IPS DF 19.7 (cell line): ENCODE results near the gene DNAJB13.

Source experiments
- DNase-seq: peaks from one replicate; pipeline ENCODE4 v3.0.0-alpha.2; 2013; ENCODE audit warnings: low read depth, low spot score

DNAJB13 gene

DNA sequence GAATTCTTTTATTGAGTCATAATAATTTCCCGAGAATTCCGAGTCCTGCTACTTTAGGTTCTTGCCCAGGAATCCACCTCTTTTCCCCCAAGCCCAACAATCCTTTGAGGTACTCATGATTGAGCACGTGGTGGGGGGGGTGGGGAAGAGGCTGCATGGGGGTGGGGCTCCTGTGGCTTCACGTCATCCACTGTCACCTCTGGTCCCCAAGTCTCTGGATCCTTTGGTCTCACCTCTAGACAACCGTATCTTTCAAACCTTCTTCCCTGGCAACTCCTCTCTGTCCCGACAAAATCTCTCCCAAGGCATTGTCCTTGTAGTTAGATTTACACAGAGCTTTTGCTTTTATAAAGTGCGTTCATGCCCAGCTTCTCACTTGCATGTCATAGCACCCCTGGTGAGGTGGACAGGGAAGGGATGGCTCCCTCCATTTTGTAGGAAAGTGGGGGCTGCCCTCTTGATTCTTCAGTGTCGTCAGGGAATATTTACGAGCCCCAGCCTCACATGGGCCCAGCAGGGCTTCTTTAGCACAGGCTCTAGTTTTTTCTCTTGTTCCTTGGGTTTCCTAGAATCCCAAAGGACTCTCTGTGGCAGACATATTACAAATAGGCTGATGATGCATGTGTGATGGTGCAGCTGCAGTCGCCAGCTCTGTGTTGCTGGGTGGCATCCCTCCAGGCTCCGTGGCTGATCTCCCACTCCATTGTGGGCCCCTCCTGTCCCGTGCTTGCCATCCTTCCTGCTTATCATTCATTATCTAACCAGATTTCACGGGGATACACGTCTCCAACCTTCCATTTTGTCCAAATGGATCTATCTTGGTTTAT is 49.7 kb downstream of the DNAJB13 start:
- no peak for DNase-seq

DNA sequence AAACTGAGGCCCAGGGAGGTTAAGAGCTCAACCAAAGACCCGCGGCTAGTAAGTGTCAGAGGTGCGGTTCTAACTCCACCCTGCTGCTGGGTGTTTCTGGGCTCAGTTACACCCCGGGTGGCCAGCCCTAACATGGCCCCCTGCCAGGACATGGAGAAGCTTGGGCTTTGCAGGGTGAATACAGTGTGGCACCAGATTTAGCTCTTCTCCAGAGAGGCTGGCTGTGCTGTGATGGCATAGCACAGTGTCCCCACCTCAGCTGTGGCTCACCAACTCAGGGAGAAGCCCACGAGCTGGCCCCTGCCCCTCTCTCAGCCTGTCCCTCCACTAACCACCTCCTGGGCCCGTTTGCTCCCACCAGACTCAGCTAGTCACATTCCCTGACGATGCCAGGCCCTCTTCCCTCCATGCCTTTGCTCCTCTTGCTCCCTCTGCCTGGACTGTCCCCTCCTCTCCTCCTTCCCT is 51.0 kb downstream of the DNAJB13 start:
- no peak for DNase-seq

DNA sequence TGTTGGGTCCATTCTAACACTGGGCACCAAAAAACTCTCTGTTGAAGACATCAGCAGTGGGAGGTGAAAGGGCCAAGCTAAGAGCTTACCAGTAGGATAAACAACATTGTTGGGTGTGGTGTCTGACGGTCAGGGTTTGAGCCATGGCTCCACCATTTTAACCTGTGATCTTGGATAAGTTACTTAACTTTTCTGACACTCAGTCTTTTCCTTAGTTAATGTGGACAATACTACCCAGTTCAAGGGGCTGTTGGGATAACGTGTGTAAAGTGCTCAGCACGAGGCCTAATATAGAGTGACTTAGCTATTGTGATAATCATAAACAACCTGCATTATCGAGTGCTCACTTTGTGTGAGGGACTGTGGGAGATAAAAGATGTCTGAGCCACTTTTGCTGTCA is 52.0 kb downstream of the DNAJB13 start:
- no peak for DNase-seq

DNA sequence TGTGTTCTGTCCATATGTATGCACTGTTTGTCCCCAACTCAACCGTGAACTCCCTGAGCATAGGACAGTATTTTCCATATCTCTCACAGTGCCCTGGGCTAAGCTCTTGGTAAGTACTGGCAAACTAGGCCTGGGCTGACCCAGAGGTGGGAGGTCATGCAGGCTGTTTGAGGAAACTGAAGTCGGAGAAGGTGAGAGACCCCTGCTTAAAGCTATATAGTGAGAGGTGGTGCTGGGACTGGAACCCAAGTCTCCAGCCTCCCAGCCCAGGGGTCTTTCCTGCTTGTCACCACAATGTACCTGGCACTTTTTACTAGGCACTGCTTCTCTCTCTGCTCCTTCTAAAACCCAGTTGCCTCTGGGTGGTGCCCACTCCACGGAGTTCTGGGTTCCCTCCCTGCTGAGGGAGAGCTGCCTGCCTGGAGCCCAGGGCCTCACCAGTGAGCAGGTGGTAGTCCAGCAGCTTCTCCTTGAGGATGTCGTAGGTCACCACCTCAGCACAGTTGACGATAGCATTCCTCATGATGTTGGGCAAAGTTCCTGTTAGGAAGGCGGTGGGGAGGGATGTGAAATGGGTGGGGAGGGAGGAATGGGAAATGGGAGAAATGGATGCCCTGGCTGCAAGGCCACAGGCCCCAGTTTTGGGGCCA is 53.3 kb downstream of the DNAJB13 start:
- no peak for DNase-seq

DNA sequence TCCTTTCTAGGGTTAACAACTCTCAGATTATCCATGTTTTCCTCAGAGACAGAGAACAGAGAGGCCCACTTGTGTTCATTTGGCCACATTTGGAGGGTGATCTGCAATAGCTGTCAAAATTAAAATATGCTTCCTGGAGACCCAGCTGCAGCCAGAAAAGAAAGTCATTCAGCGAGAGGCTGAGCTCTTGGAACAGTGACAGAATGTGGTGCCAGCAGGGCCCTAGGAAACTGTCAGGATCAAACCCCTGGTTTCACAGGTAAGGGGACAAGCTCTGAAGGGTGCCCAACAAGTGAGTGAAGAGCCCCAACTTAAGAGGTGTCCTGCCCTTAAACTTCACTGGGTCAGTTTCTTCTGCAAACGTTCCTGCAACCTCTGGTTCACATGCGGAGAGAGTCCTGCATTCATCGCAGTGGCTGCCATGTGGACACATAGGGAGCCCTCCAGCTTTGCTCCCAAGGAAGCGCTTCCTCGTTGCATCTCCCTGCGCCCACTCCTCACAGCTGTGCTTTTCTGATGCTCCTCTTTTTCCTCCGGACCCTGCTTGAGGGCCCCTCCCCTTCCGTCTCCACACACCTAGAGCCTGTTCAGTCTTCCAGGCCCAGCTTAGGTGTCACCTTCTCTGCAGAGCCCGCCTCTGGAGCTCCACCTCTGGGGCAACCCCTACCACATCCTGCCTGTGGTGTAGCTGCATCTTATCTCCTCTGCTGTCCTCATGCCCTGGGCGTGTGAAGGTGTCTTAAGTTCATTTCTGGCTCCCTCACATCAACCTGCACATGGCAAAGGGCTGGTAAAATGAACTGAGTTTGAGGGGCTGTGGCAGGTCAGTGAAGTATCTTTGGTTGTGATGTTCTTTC is 54.2 kb downstream of the DNAJB13 start:
- no peak for DNase-seq

DNA sequence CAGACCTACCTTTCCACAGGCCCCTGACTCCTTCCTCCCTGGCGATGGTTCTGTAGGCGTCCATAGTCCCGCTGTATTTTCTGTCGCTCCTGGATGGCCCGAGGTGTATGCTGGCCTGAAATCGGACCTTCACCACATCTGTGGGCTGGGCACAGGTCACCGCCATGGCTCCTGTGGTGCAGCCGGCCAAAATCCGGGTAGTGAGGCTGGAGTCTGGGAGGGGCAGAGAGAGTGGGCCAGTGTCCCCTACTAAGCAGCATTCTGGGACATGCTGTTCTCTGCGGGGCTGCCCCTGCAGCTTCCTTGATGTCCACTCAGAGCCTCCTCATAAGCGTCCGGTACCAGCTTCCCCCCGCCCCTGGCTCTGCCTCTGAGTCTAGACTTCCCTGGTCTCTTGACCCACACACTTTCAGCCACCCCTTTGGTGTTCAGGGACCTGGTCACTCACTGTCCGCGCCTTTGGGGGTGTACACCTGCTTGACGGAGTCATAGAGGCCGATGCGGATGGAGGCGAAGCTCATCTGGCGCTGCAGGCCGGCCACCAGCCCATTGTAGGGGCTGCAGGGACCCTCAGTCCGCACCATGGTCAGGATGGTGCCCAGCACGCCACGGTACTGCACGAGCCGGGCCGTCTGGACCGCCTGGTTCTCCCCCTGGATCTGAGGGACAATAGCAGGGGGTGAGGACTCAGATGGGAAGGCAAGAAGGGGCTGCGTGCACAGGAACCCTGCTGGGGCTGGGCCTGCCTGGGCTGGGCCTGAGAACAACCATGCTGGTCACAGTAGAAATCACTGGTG is 55.1 kb downstream of the DNAJB13 start:
- no peak for DNase-seq

DNA sequence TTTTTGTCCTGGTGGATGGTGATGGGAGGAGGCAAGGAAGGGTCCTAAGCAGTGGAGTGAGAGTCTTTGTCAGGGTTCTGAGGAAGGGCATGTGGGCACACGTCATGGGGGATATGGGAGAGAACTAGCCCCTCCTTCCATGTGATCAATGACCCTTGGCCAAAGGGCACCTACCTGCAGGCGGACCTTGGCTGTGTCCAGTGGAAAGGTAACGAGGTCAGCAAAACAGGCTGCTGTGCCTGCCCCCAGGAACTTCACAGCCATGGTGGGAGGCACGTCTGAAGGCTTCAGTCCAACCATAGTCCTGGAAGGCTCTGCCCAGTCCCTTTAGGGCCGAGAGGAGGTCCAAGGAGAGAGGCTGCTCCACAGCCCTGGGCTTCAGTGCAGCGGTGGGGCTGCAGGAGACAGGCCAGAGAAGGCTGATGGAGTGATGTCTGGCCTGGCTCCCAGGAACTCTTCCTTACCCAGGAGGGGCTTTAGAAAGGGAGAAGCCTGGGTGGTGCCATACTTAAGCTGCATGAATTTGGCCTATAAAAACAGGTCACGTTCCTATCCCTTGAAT is 56.0 kb downstream of the DNAJB13 start:
- no peak for DNase-seq

DNA sequence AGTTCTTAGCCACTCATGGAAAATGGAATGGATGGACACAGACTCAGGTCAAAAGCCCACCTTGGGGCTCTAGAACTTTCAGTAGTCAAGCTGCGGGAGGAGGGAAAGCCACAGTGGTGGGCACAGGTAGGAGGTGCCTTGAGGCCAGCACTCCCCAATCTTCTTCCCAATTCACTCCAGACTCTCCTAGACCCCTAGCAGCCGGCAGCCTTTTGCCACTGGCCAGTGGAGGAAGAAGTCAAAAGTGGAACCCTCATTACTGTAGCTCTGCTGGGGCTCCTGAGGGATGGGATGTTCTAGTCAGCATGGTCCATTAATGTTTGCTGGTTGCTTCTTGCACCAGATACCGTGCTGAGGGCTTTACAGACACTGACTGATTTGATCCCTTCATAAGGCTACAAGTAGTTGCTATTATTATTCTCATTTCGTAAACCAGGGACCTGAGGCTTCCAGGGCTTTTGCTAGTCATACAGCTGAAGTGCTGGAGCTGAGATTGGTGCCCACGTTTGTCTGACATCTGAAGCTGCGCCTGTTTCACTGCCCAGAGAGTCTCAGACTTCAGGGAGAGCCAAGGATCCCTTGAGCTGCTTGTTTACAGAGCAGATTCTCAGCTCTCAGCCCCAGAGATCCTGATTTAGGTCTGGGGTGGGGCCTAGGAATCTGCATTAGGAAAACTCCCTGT is 57.0 kb downstream of the DNAJB13 start:
- no peak for DNase-seq

DNA sequence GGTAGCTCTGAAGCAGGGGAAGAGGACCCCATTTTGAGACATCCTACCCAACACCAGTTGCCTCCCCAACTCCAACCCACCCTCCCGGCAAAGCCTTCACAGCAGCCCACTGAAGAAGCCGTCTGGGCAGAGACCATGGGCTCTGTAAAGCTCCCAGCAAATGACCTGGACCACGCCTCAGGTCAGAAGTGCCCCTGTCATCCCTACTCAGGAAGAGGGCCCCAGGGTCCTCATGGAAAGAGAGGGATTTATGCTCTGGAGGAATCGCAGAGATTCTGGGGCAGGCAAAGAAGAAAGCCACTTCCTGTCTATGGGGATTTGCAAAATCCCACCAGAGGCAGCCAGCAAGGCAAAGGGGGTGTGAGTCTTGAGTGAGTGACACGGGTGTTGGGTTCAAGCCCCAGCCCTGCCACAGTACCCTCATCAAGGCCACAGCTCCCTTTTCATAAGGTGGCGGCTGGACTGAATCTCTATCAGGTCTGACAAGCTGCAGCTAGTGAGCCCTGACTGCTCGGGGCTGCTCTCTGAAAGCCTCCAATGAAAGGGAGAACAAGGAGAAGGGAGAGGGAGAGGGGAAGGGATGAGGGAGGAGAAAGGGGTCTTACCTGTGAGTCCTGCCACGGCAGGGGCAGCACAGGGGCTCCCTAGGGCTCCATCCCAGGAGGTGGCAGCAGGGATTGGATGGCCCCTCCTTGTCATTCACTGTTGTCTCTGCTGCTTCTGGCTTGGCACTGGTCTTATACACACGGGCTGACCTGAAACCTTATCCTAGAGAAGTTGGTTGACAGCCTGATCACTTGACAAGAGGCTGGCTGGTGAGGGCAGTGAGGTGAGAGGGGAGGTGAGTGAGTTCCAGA is 57.8 kb downstream of the DNAJB13 start, which contains the start of gene UCP3:
Gene UCP3, minus strand, starts transcription at position 713 of the 857 bp plus-strand sequence. CDS start 2,043 bp downstream, outside the sequence.
- no peak for DNase-seq

DNA sequence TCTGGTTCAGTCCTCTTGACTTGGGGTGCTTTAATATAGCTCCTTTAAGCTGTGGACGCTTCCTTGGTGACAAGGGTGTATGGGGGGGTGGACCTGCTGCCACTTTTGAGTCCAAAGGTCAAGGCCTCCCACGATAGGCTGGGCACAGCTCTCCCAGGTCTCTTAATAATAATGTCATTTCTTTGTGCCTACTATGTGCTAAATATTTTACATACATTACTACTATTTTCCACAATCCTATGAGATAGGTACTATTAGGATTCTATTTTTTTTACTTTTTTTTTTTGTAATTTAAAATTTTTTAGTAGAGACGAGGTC is 58.4 kb downstream of the DNAJB13 start:
- DNase-seq, result no peak

DNA sequence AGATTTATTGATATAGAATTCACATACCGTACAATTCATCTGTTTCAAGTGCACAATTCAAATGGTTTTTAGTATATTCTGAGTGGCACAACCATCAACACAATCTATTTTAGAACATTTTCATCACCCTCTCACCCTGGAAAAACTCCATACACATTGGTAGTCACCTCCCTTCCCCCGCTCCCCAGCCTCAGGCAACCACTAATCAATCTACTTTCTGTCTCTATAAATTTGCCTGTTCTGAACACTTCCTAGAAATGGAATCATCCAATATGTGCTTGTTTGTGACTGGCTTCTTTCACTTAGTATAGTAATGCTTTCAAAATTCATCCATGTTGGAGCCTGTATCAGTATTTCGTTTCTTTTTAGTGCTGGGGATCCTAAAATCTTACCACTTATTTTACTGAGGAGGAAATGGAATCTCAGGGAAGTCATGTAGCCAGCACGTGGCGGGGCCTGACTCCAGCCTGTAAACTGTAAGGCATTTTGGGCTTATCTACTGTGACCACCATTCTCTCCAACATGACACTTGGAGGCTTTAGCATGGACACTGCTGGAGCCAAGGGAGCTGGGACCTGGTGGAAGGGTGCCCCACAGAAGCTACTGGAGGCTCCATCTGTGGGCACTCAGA is 59.0 kb downstream of the DNAJB13 start:
- no peak for DNase-seq

DNA sequence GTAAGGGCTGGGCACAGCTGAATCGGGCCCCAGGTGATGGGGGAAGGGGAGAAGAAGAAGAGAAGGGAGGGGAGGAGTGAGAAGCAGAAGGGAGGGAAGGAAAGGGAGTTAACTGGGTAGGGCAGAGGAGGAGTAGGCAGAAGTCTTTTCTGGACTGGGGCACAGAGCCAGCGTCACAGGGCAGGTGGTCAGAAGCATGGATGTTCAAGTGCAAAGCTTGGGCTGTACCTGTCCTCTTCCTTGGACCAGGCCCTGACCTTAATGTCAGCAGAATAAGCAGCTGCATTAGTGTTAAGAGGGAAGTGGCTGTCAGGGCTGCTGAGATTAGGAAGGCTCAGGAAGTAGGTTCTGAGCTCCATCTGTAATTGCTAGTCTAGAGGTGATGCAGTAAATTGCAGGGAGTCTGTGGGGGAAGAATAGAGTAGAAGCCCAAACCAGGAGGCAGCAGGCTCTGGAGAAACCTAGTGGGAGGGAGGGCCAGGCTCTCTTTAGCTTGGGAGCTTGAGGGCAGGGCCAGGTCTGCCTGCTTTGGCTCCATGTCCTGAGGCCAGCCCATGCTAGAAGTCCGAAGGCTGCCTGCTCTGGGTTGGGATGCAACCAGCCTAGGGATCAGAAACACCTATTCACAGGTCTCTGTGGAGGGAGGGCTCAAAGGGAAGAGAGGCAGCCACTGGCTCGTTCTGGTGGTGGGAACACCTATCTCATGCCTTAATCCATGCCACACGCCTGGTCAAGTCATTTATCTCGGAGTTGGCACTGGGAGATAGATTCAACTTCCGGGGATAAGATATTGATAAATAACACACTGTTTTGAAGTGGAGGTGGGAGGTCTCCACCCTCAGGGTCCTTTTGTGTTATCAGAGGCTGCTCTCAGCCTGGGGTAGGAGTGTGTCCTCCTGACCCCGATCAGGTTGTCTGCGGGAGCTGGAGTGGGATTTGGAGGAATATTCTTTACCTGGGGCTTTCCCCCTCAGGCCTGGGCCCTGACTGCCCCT is 59.8 kb downstream of the DNAJB13 start:
- DNase-seq, result no peak

DNA sequence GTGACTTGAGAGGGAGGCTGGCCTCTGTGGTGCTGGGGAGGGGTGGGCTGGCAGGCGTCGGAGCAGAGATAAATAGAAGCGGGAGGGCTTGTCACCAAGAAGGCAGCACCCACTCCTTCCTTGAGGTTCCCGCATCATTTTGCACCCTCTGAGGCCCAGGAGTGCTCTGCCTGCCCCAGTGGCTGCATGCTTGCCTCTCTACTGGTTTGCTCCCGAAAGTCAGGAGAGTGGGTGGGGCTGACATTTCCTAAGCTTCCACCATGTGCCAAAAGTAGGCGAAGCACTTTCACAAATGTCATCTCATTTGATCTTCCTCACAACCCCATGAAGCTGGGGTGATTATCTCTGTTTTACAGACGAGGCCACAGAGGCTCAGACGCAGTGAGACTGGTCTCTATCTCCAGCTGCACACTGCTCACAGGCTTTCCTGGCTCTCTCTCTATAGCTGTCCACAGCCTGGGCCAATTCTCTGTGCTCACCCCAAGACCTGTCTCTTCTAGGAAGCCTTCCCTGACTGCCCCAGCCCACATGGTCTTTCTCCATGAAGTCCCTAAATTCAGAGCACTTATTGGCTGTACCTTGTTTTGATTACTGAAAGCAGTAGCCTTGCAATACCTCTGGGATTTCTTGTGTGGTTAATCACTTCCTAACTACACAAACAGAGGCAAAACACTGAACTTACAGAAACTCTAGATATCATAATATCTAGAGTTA is 60.7 kb downstream of the DNAJB13 start:
- DNase-seq, result no peak

DNA sequence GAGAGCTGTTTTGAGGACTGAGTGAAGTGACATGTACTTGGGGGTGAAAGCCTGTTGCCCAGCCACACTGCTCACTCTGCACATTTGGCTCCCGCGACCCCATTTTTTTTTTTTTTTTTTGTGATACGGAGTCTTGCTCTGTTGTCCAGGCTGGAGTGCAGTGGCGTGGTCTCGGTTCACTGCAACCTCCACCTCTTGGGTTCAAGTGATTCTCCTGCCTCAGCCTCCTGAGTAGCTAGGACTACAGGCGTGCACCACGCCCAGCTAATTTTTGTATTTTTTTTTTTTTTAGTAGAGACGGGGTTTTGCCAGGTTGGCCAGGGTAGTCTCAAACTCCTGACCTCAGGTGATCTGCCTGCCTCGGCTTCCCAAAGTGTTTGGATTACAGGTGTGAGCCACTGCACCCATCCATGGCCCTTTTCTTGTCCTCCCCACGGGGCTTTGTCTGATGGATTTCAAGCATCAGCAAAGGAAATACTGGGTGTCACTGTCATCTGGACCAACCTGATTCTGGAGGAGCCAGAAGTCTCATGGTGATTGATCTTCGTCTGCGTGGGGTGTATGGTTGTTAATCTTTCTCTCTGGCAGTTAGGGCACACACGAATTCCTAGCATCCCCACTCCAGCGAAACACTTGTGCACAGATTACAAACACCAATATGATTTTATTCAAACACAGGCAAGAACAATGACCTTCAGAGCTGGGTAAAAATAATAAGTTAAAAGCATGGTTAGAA is 61.4 kb downstream of the DNAJB13 start:
- DNase-seq, result no peak

DNA sequence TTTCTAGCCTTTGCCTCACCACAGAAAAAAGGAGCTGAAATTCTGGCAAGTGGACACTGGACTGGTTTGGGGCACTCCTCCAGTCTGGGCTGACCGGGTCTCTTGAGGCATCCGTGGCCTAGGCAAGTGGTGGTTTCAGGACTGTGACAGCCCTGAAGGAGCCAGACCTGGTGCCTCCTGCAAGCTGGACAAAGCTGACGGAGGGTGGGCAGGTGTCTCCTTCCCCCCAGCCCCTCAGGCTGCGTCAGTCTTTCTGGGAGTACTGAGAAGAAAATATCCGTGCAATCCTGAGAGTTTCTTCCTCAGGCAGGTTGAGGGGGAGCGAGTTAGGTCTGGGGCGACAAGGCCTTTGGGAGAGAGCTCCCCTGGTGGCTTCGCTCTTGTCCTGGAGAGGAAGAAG is 62.3 kb downstream of the DNAJB13 start:
- DNase-seq, result no peak

DNA sequence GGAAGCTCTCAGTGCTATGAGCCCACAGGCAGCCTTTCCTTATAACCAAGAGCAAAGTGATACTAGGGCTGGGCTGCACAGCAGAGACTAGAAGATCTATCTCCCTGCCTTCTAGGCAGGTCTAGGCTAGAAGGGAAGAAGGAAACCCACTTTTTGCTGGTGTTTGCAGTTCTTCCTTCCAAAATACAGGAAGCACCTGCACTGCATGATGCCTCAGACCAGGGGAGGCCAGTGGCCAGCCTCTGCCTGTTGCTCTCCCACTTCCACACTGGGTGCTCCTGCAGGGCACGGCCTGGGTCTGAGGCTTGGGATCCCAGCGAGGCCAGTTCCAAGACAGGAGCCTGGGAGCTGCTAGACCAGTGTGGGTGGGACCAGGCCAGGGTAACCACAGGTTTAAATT is 64.1 kb downstream of the DNAJB13 start:
- DNase-seq, result no peak
